Astrocyte of the spinal cord (primary cell): ENCODE data around the gene GPR171.
A peak's percentile ranks its signal among the peaks of the same experiment; 100 is the strongest.

Experiments
- DNase-seq: peaks from one replicate; pipeline ENCODE4 v3.0.0; 2011; ENCODE audit warnings: low read depth, low spot score
- H3K4me3 ChIP-seq: 2 replicates; pipeline ENCODE4 v1.5.1; 2011; ENCODE audit warnings: low read depth, mild to moderate bottlenecking, low read length, moderate library complexity
- CTCF ChIP-seq: IDR thresholded peaks from 2 replicates; pipeline ENCODE4 v1.5.1; 2012; ENCODE audit warnings: low read depth, mild to moderate bottlenecking, low read length, inconsistent platforms
- in situ Hi-C: cut with HindIII; loops from 2 replicates; pipeline ENCODE4 v1.10.0; 2017; ENCODE audit warnings: low sequenced_read_pairs

GPR171 gene

GRCh38 chr3:151225040-151225975 is 22.3 kb upstream of the GPR171 start:
- no peak overlapping the region for H3K4me3 ChIP-seq
- in situ Hi-C loops = no loop called here
- DNase-seq = no peak
- TF ChIP-seq CTCF = no peak

- DNase-seq = no peak
- TF ChIP-seq CTCF = no peak
- in situ Hi-C loops = no loop called here
- no peak overlapping the region for H3K4me3 ChIP-seq
Measured at GRCh38 chr3:151224268-151224866, 21.4 kb upstream of the GPR171 start.

- in situ Hi-C loops = no loop called here
- no peak overlapping the region for H3K4me3 ChIP-seq
- peak; percentile 45 for DNase-seq
- TF ChIP-seq CTCF = no peak
Measured at GRCh38 chr3:151219056-151219455, 16.0 kb upstream of the GPR171 start.

- no peak overlapping the region for H3K4me3 ChIP-seq
- in situ Hi-C loops = no loop called here
- no peak for DNase-seq
- no peak for TF ChIP-seq CTCF
Measured at GRCh38 chr3:151218136-151218535, 15.1 kb upstream of the GPR171 start.

- TF ChIP-seq CTCF = no peak
- in situ Hi-C loops = no loop called here
- H3K4me3 ChIP-seq = no peak overlapping the region
- DNase-seq = peak; percentile 15
Measured at GRCh38 chr3:151216641-151217607, 13.9 kb upstream of the GPR171 start.

- H3K4me3 ChIP-seq = no peak overlapping the region
- TF ChIP-seq CTCF = no peak
- in situ Hi-C loops = no loop called here
- no peak for DNase-seq
Measured at GRCh38 chr3:151214459-151214858, 11.4 kb upstream of the GPR171 start.
